Natural killer cell treated with Interleukin-12 subunit alpha and Interleukin-12 subunit beta and Interleukin-15 and Interleukin-18, amount 100 ng/mL, for 72 hours (primary cell): ENCODE measurements around the gene CTPS2. TPM values are rescaled to one million over a fixed set of nuclear protein-coding genes. Genes with fewer than 3 reads are reported as not detected.

Experiments used
- ATAC-seq, 2 donors: fragments of 150-1000 bp; cut with Tn5 transposase in 1 of 2; sonication (Bioruptor Pico), chemical (Tn5 transposase) in 1 of 2; 2 replicates each; pipeline ENCODE4 v1.10.0; 2021
- DNase-seq: peaks from one replicate; pipeline ENCODE4 v3.0.0; 2022; ENCODE audit warnings: low spot score
- H3K27ac Mint-ChIP-seq, 2 donors: 1 replicate in 1 of 2; 2 replicates in 1 of 2; pipeline ENCODE4 v1.8.0; 2022; ENCODE audit warnings: mixed read lengths in 2 of 2, mild to moderate bottlenecking in 1 of 2, moderate library complexity in 1 of 2
- H3K27me3 Mint-ChIP-seq, 2 donors: 1 replicate in 1 of 2; 2 replicates in 1 of 2; pipeline ENCODE4 v1.8.0; 2022; ENCODE audit warnings: mixed read lengths in 2 of 2
- H3K36me3 Mint-ChIP-seq: one replicate; pipeline ENCODE4 v1.8.0; 2022; ENCODE audit warnings: mixed read lengths
- H3K4me1 Mint-ChIP-seq, 2 donors: 1 replicate in 1 of 2; 2 replicates in 1 of 2; pipeline ENCODE4 v1.8.0; 2022; ENCODE audit warnings: low read depth in 2 of 2, mixed read lengths in 2 of 2, mild to moderate bottlenecking in 1 of 2
- H3K4me3 Mint-ChIP-seq: one replicate; pipeline ENCODE4 v1.8.0; 2022; ENCODE audit warnings: mixed read lengths
- H3K9me3 Mint-ChIP-seq: 2 replicates; pipeline ENCODE4 v1.8.0; 2022; ENCODE audit warnings: mixed read lengths
- total RNA-seq, 2 donors: library from RNA; stranded (reverse); gene quantifications; one replicate each; pipeline ENCODE4 v1.2.3, GENCODE V29; 2022

Gene CTPS2
- total RNA-seq, 2 donors from 2014 or later, result 3.8 to 5.8 TPM

DNA sequence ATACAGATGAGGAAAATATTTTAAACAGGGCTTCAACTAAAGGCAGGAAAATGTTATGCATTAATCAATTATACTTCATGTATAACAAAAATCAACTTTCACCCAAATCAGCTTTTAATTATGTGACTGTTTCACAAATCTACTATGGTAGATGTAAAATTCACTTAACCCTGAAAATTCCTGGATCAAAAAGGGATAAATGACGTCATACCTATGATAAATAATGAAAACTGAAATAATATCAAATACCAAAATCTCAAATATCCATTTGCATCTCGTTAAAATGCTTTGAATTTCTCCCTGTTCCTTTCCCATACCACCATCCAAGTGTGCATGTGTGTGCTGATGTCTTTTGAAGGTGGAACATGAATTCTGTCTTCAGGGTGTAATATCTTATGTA, 51.0 kb downstream of the CTPS2 start:
- H3K27ac Mint-ChIP-seq, result no peak overlapping the region
- no peak for DNase-seq

DNA sequence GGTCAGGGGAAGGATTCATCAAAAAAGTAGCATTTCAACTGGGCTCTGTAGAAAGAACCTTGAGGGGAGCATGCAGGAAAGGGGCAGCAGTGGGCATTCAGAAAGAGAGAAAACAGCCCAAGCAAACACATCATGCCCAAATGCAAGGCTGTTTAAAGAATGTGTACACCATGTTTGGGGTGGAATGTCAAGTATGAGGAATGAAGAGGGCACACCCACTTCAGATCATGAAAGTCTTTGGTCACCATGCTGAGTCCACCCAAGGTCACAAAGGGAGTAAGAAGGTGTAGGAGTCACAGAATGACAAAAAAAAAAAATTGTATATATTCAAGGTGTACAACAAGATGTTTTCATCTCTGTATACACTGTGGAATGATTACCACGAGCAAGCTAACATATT, 53.1 kb downstream of the CTPS2 start:
- no peaks in the 10 kb centered on the region for H3K9me3 Mint-ChIP-seq
- no peak overlapping the region for H3K27ac Mint-ChIP-seq
- H3K4me3 Mint-ChIP-seq, result no peak overlapping the region
- ATAC-seq (no peak), DNase-seq (no peak)
- H3K27me3 Mint-ChIP-seq, result no peaks in the 10 kb centered on the region
- H3K36me3 Mint-ChIP-seq, result no peaks in the 10 kb centered on the region
- H3K4me1 Mint-ChIP-seq, result no peaks in the 10 kb centered on the region

More for the DNA sequence above, 51.0 kb downstream of the CTPS2 start:
- no peaks in the 10 kb centered on the region for H3K27me3 Mint-ChIP-seq
- peaks cover 6% of the 10 kb centered on the region for H3K36me3 Mint-ChIP-seq
- ATAC-seq, result no peak
- no peaks in the 10 kb centered on the region for H3K9me3 Mint-ChIP-seq
- H3K4me3 Mint-ChIP-seq, result no peak overlapping the region
- H3K4me1 Mint-ChIP-seq, result no peaks in the 10 kb centered on the region

DNA sequence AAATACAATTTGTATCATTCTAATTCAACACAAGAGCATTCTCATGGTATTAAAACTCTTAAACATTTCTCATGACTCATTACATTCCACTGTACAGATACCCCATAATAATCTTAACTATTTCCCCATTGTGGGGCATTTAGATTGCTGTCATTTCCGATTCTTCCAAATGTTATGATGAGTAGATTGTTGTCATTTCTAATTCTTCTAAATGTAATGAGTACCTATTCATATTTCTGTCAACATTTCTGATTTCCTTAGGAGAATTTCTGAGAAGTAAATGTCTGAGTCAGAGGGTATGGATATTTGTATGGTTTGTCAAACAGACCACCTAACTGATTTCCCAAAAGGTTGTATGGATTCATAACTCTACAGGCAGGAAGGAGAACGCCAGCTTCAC, 54.2 kb downstream of the CTPS2 start:
- Mint-ChIP-seq H3K4me3 (no peak overlapping the region), H3K27ac (no peak overlapping the region), H3K4me1 (no peaks in the 10 kb centered on the region), H3K9me3 (no peaks in the 10 kb centered on the region), H3K27me3 (no peaks in the 10 kb centered on the region), H3K36me3 (no peaks in the 10 kb centered on the region)
- DNase-seq (no peak), ATAC-seq (no peak)

DNA sequence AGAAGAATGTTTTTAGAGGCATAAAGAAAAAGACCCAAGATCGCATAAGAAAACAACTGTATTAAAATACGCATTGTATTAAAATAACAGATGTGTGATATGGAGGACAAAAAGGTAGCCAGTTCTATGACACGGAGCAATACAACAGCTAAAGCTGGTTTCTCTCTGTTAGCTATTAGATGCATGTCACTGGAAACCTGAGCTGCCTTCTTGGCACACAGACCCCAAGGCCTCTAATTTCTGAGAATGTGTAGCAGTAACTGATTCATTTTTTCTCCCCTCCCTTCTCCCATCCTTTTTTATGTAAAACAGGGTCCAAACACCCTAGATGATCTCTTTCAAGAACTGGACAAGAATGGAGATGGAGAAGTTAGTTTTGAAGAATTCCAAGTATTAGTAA, 58.4 kb downstream of the CTPS2 start:
- no peaks in the 10 kb centered on the region for H3K4me1 Mint-ChIP-seq
- no peaks in the 10 kb centered on the region for H3K9me3 Mint-ChIP-seq
- H3K4me3 Mint-ChIP-seq, result no peak overlapping the region
- ATAC-seq (no peak), DNase-seq (no peak)
- H3K36me3 Mint-ChIP-seq, result no peaks in the 10 kb centered on the region
- H3K27me3 Mint-ChIP-seq, result no peaks in the 10 kb centered on the region
- H3K27ac Mint-ChIP-seq, result no peak overlapping the region

DNA sequence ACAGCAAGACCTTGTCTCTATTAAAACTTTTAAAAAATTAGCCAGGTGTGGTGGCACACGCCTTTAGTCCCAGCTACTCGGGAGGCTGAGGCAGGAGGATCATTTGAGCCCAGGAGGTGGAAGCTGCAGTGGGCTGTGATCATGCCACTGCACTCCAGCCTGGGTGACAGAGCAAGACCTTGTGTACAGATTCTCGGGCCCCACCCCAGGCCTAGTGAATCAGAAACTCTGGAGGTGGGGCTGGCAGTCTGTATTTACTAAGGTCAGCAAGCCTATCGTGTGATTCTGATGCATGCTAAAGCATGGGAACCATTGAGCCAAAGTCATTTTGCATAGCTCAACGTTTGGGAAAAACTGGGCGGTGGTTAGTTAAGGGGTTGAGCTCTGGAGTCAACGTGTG, 59.0 kb downstream of the CTPS2 start:
- DNase-seq, result no peak
- no peak overlapping the region for H3K4me3 Mint-ChIP-seq

DNA sequence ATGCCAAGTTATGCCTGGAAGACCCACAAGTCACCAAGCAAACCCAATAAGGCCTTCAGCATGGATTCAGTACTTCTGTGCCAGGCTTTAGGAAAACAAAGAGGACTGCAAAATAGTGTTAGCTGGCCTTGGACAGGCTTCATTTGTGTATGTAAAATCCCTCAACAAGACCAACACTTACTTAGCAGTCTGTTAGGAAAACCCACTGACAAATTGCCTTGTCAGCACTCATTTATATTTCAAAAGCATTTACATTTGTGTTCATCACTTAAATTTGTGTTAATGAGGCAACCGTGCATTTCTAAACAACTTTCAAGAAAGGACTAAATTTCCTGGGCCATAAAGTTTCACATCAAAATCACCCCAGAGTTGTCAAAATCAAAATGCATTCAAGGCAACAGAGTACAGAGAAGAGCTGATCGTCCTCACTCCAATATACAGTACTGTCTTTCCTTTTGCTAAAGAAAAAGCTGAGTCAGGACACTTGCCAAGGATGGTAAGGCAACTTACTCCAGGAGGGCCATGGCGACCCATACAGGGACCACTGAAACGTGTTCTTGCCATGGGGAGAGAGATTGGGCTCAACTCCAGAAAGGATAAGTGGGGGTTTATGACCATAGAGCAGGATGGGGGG, 61.0 kb downstream of the CTPS2 start:
- H3K27ac Mint-ChIP-seq, result no peak overlapping the region
- no peaks in the 10 kb centered on the region for H3K9me3 Mint-ChIP-seq
- H3K27me3 Mint-ChIP-seq, result no peaks in the 10 kb centered on the region
- ATAC-seq (no peak), DNase-seq (no peak)
- H3K36me3 Mint-ChIP-seq, result no peaks in the 10 kb centered on the region
- H3K4me1 Mint-ChIP-seq, result no peaks in the 10 kb centered on the region
- H3K4me3 Mint-ChIP-seq, result no peak overlapping the region

More for the DNA sequence above, 59.0 kb downstream of the CTPS2 start:
- Mint-ChIP-seq H3K9me3 (no peaks in the 10 kb centered on the region), H3K27me3 (no peaks in the 10 kb centered on the region), H3K4me1 (no peaks in the 10 kb centered on the region), H3K36me3 (no peaks in the 10 kb centered on the region), H3K27ac (no peak overlapping the region)
- no peak for ATAC-seq

DNA sequence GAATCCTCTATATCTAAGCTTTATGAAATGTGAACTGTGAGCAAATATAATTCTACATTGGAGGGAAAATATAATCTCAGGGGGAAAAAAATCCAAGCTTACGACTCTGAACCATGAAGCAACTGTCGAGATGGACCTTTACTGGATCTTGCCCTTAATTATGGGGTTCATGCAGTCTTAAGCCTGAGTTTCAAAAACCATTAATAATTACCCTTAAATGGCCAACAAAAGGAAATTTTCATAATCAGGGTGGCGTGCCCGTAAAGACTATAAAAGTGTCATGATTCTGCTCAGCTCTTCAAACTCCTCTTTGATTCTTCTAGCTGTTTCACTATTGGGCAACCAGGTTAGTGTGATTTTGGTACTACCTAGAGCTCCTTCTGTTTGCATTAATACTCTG, 62.6 kb downstream of the CTPS2 start, which contains the start of gene S100G:
Gene S100G, plus strand, starts transcription at position 301 of the 400 bp plus-strand sequence. CDS start 849 bp downstream, outside the sequence.
- H3K4me1 Mint-ChIP-seq, result no peaks in the 10 kb centered on the region
- H3K4me3 Mint-ChIP-seq, result no peak within 1 kb of the TSS
- no peak within 1 kb of the TSS for H3K27ac Mint-ChIP-seq
- H3K36me3 Mint-ChIP-seq, result no peaks in the 10 kb centered on the region
- no peak for ATAC-seq
- no peak for DNase-seq
- H3K27me3 Mint-ChIP-seq, result no peaks in the 10 kb centered on the region
- H3K9me3 Mint-ChIP-seq, result no peaks in the 10 kb centered on the region

DNA sequence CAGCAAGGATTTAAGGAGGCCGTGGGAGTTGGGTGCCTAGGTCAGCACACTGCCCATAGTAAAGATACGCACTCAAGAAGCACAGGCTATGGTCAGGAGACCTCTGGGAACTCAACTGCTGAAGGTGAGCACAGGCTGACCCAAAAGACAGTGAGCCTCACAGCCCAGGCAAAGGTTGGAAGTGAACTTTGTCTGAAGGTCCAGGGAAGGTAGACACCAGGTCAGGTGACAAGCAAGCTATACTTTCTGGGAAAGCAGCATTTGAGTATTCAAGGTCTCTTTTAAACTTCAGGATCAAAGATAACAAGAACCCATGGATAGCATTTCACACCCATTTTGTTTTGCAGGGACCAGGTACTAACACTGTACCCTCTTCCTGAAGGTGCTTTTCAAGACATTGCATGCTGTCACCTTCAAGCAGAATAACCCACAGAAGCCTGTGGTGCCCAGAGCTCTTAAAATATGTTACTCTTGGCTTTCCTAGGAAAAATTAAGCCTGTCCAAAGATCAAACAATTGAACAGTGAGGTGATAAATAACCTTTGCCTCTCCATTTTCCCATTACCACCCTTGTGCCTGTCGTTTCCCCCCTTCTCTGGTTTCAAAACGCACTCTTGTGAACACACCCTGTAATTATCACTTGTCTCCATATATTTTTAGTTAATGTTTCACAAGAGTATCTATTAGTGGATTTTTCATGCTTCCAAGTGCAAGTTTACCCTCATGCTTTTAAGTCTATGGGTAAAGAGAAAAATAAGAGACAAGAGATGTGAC, 65.9 kb downstream of the CTPS2 start:
- no peak overlapping the region for H3K4me3 Mint-ChIP-seq

DNA sequence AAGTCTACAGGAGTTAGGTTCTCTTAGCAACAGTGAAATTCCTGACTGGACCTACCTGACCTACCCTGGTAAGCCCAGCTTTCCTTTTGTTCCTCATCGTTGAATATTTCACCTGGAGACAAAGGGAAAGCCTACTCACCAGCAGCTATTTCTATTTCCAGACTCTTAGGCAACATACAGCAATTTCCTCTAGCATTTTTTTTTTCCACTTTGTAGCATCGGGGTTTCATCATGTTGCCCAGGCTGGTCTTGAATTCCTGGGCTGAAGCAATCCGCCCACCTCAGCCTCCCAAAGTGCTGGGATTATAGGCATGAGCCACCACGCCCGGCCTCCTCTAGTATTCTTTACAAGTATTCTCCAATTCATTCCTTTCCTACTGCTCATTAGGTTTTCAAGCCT, 69.3 kb downstream of the CTPS2 start:
- H3K36me3 Mint-ChIP-seq, result no peaks in the 10 kb centered on the region
- H3K27ac Mint-ChIP-seq, result no peak overlapping the region

More for the DNA sequence above, 65.9 kb downstream of the CTPS2 start:
- H3K36me3 Mint-ChIP-seq, result no peaks in the 10 kb centered on the region
- H3K27me3 Mint-ChIP-seq, result no peaks in the 10 kb centered on the region
- no peak for DNase-seq
- no peak overlapping the region for H3K27ac Mint-ChIP-seq
- H3K4me1 Mint-ChIP-seq, result no peaks in the 10 kb centered on the region
- no peak for ATAC-seq
- H3K9me3 Mint-ChIP-seq, result no peaks in the 10 kb centered on the region

DNA sequence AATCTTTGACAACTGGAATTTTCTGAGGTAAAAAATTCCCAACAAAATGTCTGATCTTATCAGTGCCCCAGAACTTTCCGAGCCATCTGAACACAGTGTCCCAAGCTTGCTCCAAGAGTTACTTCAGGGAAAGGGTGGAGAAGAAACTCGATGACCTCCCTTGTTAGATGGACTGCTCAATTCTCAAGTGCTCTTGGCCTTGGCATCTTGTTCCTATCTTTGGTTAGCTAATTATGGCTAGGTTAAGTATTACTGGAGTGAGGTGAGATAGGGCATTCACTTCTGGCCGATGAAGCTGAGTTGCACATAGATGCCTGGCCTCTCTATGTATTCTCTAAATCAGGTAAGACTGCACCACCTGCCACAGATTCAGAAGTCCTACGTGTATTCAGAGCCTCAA, 71.6 kb downstream of the CTPS2 start:
- no peak overlapping the region for H3K4me3 Mint-ChIP-seq
- ATAC-seq (no peak), DNase-seq (no peak)
- H3K9me3 Mint-ChIP-seq, result no peaks in the 10 kb centered on the region
- H3K27me3 Mint-ChIP-seq, result peaks cover 0 to 2% of the 10 kb centered on the region in 2 donors
- H3K36me3 Mint-ChIP-seq, result no peaks in the 10 kb centered on the region
- H3K27ac Mint-ChIP-seq, result no peak overlapping the region
- no peaks in the 10 kb centered on the region for H3K4me1 Mint-ChIP-seq

More for the DNA sequence above, 69.3 kb downstream of the CTPS2 start:
- Mint-ChIP-seq H3K27me3 (peaks cover 0 to 2% of the 10 kb centered on the region in 2 donors), H3K4me3 (no peak overlapping the region), H3K9me3 (no peaks in the 10 kb centered on the region), H3K4me1 (no peaks in the 10 kb centered on the region)
- DNase-seq (no peak), ATAC-seq (no peak)

DNA sequence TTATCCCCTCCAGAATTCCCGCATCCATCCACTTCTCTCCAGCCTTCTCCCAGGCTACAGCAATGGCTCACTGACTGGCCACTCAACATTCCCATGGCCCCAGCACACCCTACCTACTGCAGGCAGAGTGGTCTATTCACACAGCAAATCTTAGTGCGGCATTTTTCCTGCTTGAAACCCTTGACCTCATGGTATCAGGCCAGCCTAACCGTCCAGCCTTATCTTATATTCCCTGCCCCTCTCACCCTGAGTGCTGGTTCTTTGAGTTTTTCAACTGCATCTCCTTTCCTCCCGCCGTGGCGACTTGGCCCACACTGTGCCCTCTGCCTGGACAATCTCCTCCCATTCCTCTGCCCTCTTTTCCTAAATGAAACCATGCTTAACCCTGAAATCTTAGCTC, 72.5 kb downstream of the CTPS2 start:
- DNase-seq (no peak), ATAC-seq (no peak)
- Mint-ChIP-seq H3K9me3 (no peaks in the 10 kb centered on the region), H3K4me1 (no peaks in the 10 kb centered on the region), H3K36me3 (no peaks in the 10 kb centered on the region), H3K27me3 (peaks cover 0 to 2% of the 10 kb centered on the region in 2 donors), H3K4me3 (no peak overlapping the region), H3K27ac (no peak overlapping the region)

DNA sequence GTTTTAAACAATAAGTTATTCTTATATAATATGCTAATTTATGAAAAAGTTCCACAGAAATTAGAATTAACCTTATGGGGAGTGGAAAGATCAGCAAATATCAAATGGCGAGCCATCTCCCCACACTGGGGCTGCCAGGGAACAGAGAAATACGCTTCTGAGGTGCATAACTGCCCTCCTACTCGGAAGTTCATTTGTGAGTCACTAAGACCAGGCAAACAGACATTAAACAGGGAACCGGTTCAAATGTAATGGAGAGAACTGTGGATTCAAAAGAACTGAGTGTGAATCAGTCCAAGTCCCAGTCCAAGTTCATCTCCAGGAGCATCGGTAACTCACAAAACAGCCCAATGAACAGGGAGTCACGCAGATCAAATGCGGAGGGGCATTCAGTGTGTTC, 73.9 kb downstream of the CTPS2 start:
- ATAC-seq, result no peak
- Mint-ChIP-seq H3K4me1 (no peaks in the 10 kb centered on the region), H3K27me3 (peaks cover 0 to 2% of the 10 kb centered on the region in 2 donors), H3K27ac (no peak overlapping the region), H3K36me3 (no peaks in the 10 kb centered on the region), H3K4me3 (no peak overlapping the region), H3K9me3 (no peaks in the 10 kb centered on the region)
- DNase-seq, result no peak

DNA sequence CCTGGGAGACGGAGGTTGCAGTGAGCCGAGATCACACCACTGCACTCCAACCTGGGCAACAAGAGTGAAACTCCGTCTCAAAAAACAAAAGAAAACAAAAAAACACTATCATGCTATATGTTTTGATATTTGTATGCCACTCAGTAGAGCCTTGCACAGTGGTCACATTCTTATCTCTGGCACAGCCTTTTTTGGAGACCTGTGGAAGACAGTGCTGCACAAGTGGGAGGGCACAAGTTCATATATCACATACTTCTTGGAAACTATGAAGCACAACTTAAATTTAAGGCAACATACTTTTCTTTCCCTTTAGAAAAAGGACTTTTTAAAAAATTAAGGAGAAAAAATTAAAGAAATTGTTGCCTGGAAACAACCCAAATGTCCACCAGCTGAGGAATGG, 76.9 kb downstream of the CTPS2 start:
- DNase-seq (no peak), ATAC-seq (no peak)
- peaks cover 0 to 2% of the 10 kb centered on the region in 2 donors for H3K27me3 Mint-ChIP-seq
- no peaks in the 10 kb centered on the region for H3K4me1 Mint-ChIP-seq
- no peaks in the 10 kb centered on the region for H3K36me3 Mint-ChIP-seq
- H3K9me3 Mint-ChIP-seq, result no peaks in the 10 kb centered on the region
- no peak overlapping the region for H3K27ac Mint-ChIP-seq
- H3K4me3 Mint-ChIP-seq, result no peak overlapping the region

DNA sequence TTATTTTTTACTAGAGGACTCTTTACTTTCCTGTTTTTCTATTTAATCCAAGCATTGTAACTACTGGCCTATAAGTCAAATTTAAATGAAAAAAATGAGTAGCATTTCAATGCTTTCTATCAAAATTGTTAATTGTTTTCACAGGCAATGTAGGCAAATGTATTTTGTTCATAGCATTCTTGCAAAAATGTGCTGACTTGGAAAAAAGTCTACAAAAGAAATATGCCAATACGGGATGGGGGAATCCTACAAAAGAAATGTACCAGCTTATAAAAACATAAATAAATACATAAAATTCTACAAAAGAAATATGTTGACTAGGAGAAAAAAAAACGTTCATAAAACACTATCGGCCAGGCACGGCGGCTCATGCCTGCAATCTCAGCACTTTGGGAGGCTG, 77.4 kb downstream of the CTPS2 start:
- Mint-ChIP-seq H3K4me3 (no peak overlapping the region), H3K4me1 (no peaks in the 10 kb centered on the region), H3K36me3 (no peaks in the 10 kb centered on the region), H3K27me3 (no peaks in the 10 kb centered on the region), H3K27ac (no peak overlapping the region), H3K9me3 (no peaks in the 10 kb centered on the region)
- ATAC-seq (no peak), DNase-seq (no peak)
